H9 (cell line): Measurements from ENCODE around the gene DCST1. TPM values are rescaled to one million over a fixed set of nuclear protein-coding genes. Genes with fewer than 3 reads are reported as not detected.
"Not testable (repeated sequence)": the region's sequence is repeated elsewhere in the genome, so short reads cannot be mapped to it uniquely, and the experiment has no call there.

Experiments
- DNase-seq: peaks from one replicate; pipeline ENCODE4 v3.0.0-alpha.2; 2017
- H2AFZ ChIP-seq: one replicate; pipeline ENCODE4 v1.6.1; 2013; ENCODE audit warnings: mild to moderate bottlenecking, low read length, control low read depth, moderate library complexity
- H2AK5ac ChIP-seq: 2 replicates; pipeline ENCODE4 v1.6.1; 2013; ENCODE audit warnings: low read length, control low read depth, mixed read lengths; ENCODE audit not compliant: insufficient read length
- H2BK120ac ChIP-seq: one replicate; pipeline ENCODE4 v1.6.1; 2013; ENCODE audit warnings: low read depth, mild to moderate bottlenecking, low read length, control low read depth, inconsistent platforms; ENCODE audit not compliant: poor library complexity, severe bottlenecking
- H2BK12ac ChIP-seq: 2 replicates; pipeline ENCODE4 v1.6.1; 2013; ENCODE audit warnings: low read length, control low read depth, mixed read lengths, low read depth; ENCODE audit not compliant: insufficient read length
- H2BK15ac ChIP-seq: 2 replicates; pipeline ENCODE4 v1.6.1; 2013; ENCODE audit warnings: low read depth, low read length, control low read depth
- H2BK20ac ChIP-seq: one replicate; pipeline ENCODE4 v1.6.1; 2013; ENCODE audit warnings: low read depth, mild to moderate bottlenecking, low read length, control low read depth, inconsistent platforms; ENCODE audit not compliant: poor library complexity, severe bottlenecking
- H2BK5ac ChIP-seq: 2 replicates; pipeline ENCODE4 v1.6.1; 2013; ENCODE audit warnings: low read length, control low read depth, mixed read lengths; ENCODE audit not compliant: insufficient read length
- H3K14ac ChIP-seq: 2 replicates; pipeline ENCODE4 v1.6.1; 2013; ENCODE audit warnings: low read length, control low read depth; ENCODE audit not compliant: insufficient read depth
- H3K18ac ChIP-seq: 2 replicates; pipeline ENCODE4 v1.6.1; 2013; ENCODE audit warnings: low read depth, mild to moderate bottlenecking, mixed read lengths, low read length, control low read depth; ENCODE audit not compliant: insufficient read length
- H3K23ac ChIP-seq: 2 replicates; pipeline ENCODE4 v1.6.1; 2013; ENCODE audit warnings: low read length, control low read depth, mixed read lengths, low read depth; ENCODE audit not compliant: insufficient read length
- H3K23me2 ChIP-seq: 2 replicates; pipeline ENCODE4 v1.6.1; 2013; ENCODE audit warnings: low read depth, mild to moderate bottlenecking, mixed read lengths, low read length, control low read depth; ENCODE audit not compliant: insufficient read length, poor library complexity, severe bottlenecking
- H3K27ac ChIP-seq: 2 replicates; pipeline ENCODE4 v1.5.1; 2013; ENCODE audit warnings: low read length, control low read depth, mixed read lengths, low read depth; ENCODE audit not compliant: insufficient read length
- H3K27me3 ChIP-seq: 2 replicates; pipeline ENCODE4 v1.6.1; 2013; ENCODE audit warnings: low read length, control low read depth, inconsistent platforms; ENCODE audit not compliant: insufficient read depth
- H3K4ac ChIP-seq: 2 replicates; pipeline ENCODE4 v1.6.1; 2013; ENCODE audit warnings: low read depth, mild to moderate bottlenecking, control low read depth, inconsistent platforms, low read length, moderate library complexity
- H3K4me1 ChIP-seq: 2 replicates; pipeline ENCODE4 v1.6.1; 2013; ENCODE audit warnings: low read length, control low read depth, inconsistent platforms; ENCODE audit not compliant: insufficient read depth
- H3K4me2 ChIP-seq: 2 replicates; pipeline ENCODE4 v1.6.1; 2013; ENCODE audit warnings: low read length, control low read depth, mixed read lengths; ENCODE audit not compliant: insufficient read length, insufficient read depth
- H3K56ac ChIP-seq: 2 replicates; pipeline ENCODE4 v1.6.1; 2013; ENCODE audit warnings: low read depth, mild to moderate bottlenecking, mixed read lengths, low read length, control low read depth; ENCODE audit not compliant: insufficient read length
- H3K79me1 ChIP-seq: 2 replicates; pipeline ENCODE4 v1.6.1; 2013; ENCODE audit warnings: low read depth, mild to moderate bottlenecking, moderate library complexity, low read length, control low read depth, inconsistent platforms; ENCODE audit not compliant: insufficient read depth, poor library complexity, severe bottlenecking
- H3K79me2 ChIP-seq: 2 replicates; pipeline ENCODE4 v1.6.1; 2013; ENCODE audit warnings: low read length, control low read depth, inconsistent platforms; ENCODE audit not compliant: insufficient read depth
- H3K9ac ChIP-seq: 2 replicates; pipeline ENCODE4 v1.6.1; 2013; ENCODE audit warnings: low read length, control low read depth, mixed read lengths; ENCODE audit not compliant: insufficient read length; ENCODE audit errors: extremely low read depth
- H3K9me3 ChIP-seq: one replicate; pipeline ENCODE4 v1.6.1; 2013; ENCODE audit warnings: low read depth, low read length, inconsistent platforms; ENCODE audit not compliant: control insufficient read depth
- H3T11ph ChIP-seq: one replicate; pipeline ENCODE4 v1.6.1; 2013; ENCODE audit warnings: mild to moderate bottlenecking, low read length, control low read depth, inconsistent platforms
- H4K20me1 ChIP-seq: one replicate; pipeline ENCODE4 v1.6.1; 2013; ENCODE audit not compliant: control insufficient read depth, insufficient read length, insufficient read depth
- H4K5ac ChIP-seq: 2 replicates; pipeline ENCODE4 v1.6.1; 2013; ENCODE audit warnings: low read depth, mild to moderate bottlenecking, mixed read lengths, low read length, control low read depth; ENCODE audit not compliant: insufficient read length
- H4K8ac ChIP-seq: replicated peaks from 2 replicates; pipeline ENCODE4 v1.6.1; 2013; ENCODE audit warnings: low read length, control low read depth, mixed read lengths, low read depth; ENCODE audit not compliant: insufficient read length
- H4K91ac ChIP-seq: 2 replicates; pipeline ENCODE4 v1.6.1; 2013; ENCODE audit warnings: low read depth, mild to moderate bottlenecking, moderate library complexity, mixed read lengths, low read length, control low read depth; ENCODE audit not compliant: insufficient read length
- H3K27ac Mint-ChIP-seq, 3 experiments: 2 replicates in 2 of 3; 3 replicates in 1 of 3; pipeline ENCODE4 v1.8.0; 2020 to 2021; ENCODE audit warnings: mixed read lengths in 3 of 3, mild to moderate bottlenecking in 1 of 3, moderate library complexity in 1 of 3
- H3K27me3 Mint-ChIP-seq: 2 replicates; pipeline ENCODE4 v1.8.0; 2021; ENCODE audit warnings: low read depth, mild to moderate bottlenecking, moderate library complexity, mixed read lengths
- H3K36me3 Mint-ChIP-seq, 3 experiments: 2 replicates in 2 of 3; 3 replicates in 1 of 3; pipeline ENCODE4 v1.8.0; 2020 to 2021; ENCODE audit warnings: low read depth in 3 of 3, mixed read lengths in 3 of 3; ENCODE audit not compliant: insufficient read depth in 1 of 3
- H3K4me1 Mint-ChIP-seq, 2 experiments: 2 replicates each; pipeline ENCODE4 v1.8.0; 2020; ENCODE audit warnings: mixed read lengths in 2 of 2
- H3K4me3 Mint-ChIP-seq, 2 experiments: 2 replicates in 1 of 2; 3 replicates in 1 of 2; pipeline ENCODE4 v1.8.0; 2020 to 2021; ENCODE audit warnings: mild to moderate bottlenecking in 2 of 2, mixed read lengths in 2 of 2, moderate library complexity in 1 of 2
- H3K9me3 Mint-ChIP-seq, 2 experiments: 2 replicates in 1 of 2; 3 replicates in 1 of 2; pipeline ENCODE4 v1.8.0; 2020; ENCODE audit warnings: mild to moderate bottlenecking in 2 of 2, mixed read lengths in 2 of 2, moderate library complexity in 1 of 2
- WGBS: extraction: QIAGEN DNeasy Blood & Tissue Kit; methylation state at CpG from one replicate; pipeline ENCODE4 v1.1.7; 2013; ENCODE audit warnings: missing lambda C conversion rate, low lambda C conversion rate, mixed read lengths; ENCODE audit not compliant: insufficient read length; ENCODE audit errors: extremely low coverage; 5-methylcytosine and 5-hydroxymethylcytosine counted together
- total RNA-seq: library from RNA; stranded (reverse); gene quantifications from 2 replicates; pipeline ENCODE4 v1.2.1, GENCODE V29; 2021

DCST1 gene
- total RNA-seq, 1 experiment from 2014 or later: not detected

GRCh38 chr1:154986736-154987135 is 46.9 kb upstream of the DCST1 start:
- not testable (repeated sequence) for H3K18ac ChIP-seq, H3K14ac ChIP-seq, H2AK5ac ChIP-seq, H3K4me3 Mint-ChIP-seq, H3T11ph ChIP-seq, H3K9me3 ChIP-seq, H4K8ac ChIP-seq, H3K79me1 ChIP-seq, H2BK5ac ChIP-seq, H4K91ac ChIP-seq, H3K4me2 ChIP-seq, H3K23ac ChIP-seq, H3K4me1 ChIP-seq, H4K20me1 ChIP-seq, H3K79me2 ChIP-seq, H3K27ac Mint-ChIP-seq, H3K23me2 ChIP-seq, H2BK20ac ChIP-seq, H4K5ac ChIP-seq, H3K27ac ChIP-seq, H3K56ac ChIP-seq, DNase-seq, H2AFZ ChIP-seq, H3K4ac ChIP-seq, H3K27me3 Mint-ChIP-seq, H2BK15ac ChIP-seq, H2BK120ac ChIP-seq, H3K27me3 ChIP-seq, H3K9ac ChIP-seq, H2BK12ac ChIP-seq, H3K9me3 Mint-ChIP-seq
- WGBS: no CpG with 5 or more reads among the region's 4 CpGs
- peaks cover 8 to 12% of the 10 kb centered on the region in 2 experiments; a peak in 3 of 4 replicates for H3K4me1 Mint-ChIP-seq
- peaks cover 36 to 61% (median 47%) of the 10 kb centered on the region in 3 experiments for H3K36me3 Mint-ChIP-seq
